Activated effector memory CD4-positive, alpha-beta T cell treated with anti-CD3 and anti-CD28 coated beads, Interleukin-2, amount 50 U/mL, for 16 hours (primary cell): ENCODE measurements around the gene SSTR4.

ENCODE experiments used
- DNase-seq: peaks from one replicate; pipeline ENCODE4 v3.0.0-alpha.2; 2020

Gene SSTR4

GRCh38 chr20:23069108-23069507 is 34.0 kb downstream of the SSTR4 start:
- DNase-seq, result no peak

- DNase-seq, result no peak
Observed at GRCh38 chr20:23071398-23071797, 36.3 kb downstream of the SSTR4 start.

GRCh38 chr20:23071996-23072395 is 36.9 kb downstream of the SSTR4 start:
- no peak for DNase-seq

GRCh38 chr20:23072892-23073586 is 37.9 kb downstream of the SSTR4 start:
- no peak for DNase-seq

- no peak for DNase-seq
Observed at GRCh38 chr20:23074052-23074451, 38.9 kb downstream of the SSTR4 start.

GRCh38 chr20:23077277-23077676 is 42.2 kb downstream of the SSTR4 start:
- no peak for DNase-seq

GRCh38 chr20:23078351-23079015 is 43.4 kb downstream of the SSTR4 start:
- no peak for DNase-seq

GRCh38 chr20:23079016-23079351 is 43.9 kb downstream of the SSTR4 start:
- no peak for DNase-seq

GRCh38 chr20:23079926-23080325 is 44.8 kb downstream of the SSTR4 start:
- no peak for DNase-seq

- DNase-seq, result no peak
Observed at GRCh38 chr20:23080521-23080920, 45.4 kb downstream of the SSTR4 start.

- no peak for DNase-seq
Observed at GRCh38 chr20:23081263-23081819, 46.2 kb downstream of the SSTR4 start.

- DNase-seq, result no peak
Observed at GRCh38 chr20:23082846-23083552, 47.9 kb downstream of the SSTR4 start.

- no peak for DNase-seq
Observed at GRCh38 chr20:23083553-23084220, 48.6 kb downstream of the SSTR4 start.

- no peak for DNase-seq
Observed at GRCh38 chr20:23084282-23084844, 49.3 kb downstream of the SSTR4 start.

- no peak for DNase-seq
Observed at GRCh38 chr20:23084845-23085365, 49.8 kb downstream of the SSTR4 start.

GRCh38 chr20:23085436-23086055 is 50.4 kb downstream of the SSTR4 start:
- no peak for DNase-seq

GRCh38 chr20:23086056-23086566 is 51.0 kb downstream of the SSTR4 start, which contains the start of gene CD93:
TSS of gene CD93 (minus strand) at chr20:23086324. CDS start at chr20:23086192, 132 bp downstream.
- DNase-seq, result no peak

- DNase-seq, result no peak
Observed at GRCh38 chr20:23086931-23087411, 51.9 kb downstream of the SSTR4 start.

GRCh38 chr20:23087587-23088251 is 52.6 kb downstream of the SSTR4 start:
- no peak for DNase-seq
